GM10847 (cell line): Measurements from ENCODE around the gene ASTN2.
A peak's percentile ranks its signal among the peaks of the same experiment; 100 is the strongest.

Experiments used
- POLR2A ChIP-seq: IDR thresholded peaks from 2 replicates; pipeline ENCODE4 v1.6.1; 2011; ENCODE audit not compliant: insufficient read length; ENCODE audit errors: extremely low read depth

ASTN2 gene

GRCh38 chr9:116691607-116692006 is 723.2 kb downstream of the ASTN2 start:
- no peak for TF ChIP-seq POLR2A

DNA sequence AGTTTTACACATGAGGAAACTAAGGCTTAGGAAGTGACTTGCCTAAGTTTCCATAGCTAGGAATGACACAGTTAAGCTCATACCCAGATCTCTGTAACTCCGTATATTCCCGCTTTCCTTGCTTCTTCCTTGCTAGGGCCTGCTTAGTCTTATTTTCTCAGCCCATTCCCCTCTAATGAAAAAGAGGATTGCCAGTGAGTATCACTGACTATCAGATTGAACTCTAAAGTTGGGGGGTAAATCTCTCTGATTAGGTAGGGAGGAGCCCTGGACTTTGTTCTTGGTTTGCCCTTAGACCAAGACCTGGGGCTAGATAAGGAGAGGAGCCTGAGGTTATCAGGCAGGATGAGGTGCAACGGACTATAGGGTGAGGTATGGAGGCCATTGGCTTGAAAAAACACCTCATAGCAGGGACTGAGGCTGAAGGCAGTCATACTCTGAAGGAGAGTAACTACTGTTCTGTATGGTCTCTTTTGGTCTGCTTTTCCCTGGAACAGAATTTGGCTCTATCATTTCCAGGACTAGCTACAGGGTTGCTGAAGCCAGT is 725.3 kb downstream of the ASTN2 start:
- no peak for TF ChIP-seq POLR2A

DNA sequence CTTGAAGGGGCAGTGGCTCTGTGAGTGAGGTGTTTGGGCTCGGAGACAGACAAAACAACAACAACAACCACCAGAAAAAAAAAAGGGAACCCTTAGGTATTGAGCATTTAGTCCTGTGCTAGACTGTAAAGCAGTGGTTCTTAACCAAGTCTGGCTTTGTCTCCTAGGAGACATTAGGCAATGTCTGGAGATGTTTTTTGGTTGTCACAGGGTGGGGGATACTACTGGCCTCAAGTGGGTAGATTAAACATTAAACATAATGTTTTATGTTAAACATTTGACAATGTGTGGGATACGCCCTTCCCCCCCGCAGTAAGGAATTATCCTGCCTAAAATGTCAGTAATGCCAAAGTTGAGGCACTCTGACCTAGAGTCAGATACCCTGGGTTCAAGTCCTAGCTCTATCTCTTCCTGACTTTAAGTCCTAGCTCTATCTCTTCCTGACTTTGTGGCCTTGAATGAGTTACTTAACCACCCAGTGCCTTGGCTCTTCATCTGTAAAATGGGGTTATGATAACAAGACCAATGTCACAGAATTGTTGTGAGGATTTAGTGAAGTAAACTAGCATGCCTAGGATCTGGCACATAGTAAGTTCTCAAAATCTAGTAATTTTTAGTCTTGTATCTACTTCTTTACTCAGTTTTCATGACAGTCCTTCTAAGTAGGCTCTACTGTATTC is 725.9 kb downstream of the ASTN2 start:
- TF ChIP-seq POLR2A, result no peak

DNA sequence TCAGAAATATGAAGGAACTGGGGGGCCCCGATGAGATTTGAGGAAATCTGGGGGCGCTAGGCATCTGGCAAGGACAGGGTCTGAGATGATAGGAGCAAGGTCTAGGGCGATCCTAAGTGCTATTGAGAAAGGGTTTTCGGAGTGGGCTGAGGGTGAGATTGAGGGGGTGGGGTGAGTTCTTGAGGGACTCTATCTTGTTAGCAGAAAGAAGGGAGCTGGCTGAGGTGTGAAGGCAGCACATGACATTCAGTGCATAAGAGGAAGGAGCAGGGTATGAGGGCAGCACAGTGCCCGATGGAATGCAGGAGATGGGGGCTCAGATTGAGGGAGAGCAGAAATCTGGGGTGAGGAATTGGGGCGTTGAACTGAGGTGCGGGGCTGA is 727.1 kb downstream of the ASTN2 start:
- TF ChIP-seq POLR2A, result no peak

GRCh38 chr9:116687074-116687753 is 727.6 kb downstream of the ASTN2 start, which contains the start of gene TRIM32:
Gene TRIM32, plus strand, starts transcription at chr9:116687305. Its CDS starts 10,438 bp downstream, at chr9:116697743.
- TF ChIP-seq POLR2A, result peak; percentile 66

DNA sequence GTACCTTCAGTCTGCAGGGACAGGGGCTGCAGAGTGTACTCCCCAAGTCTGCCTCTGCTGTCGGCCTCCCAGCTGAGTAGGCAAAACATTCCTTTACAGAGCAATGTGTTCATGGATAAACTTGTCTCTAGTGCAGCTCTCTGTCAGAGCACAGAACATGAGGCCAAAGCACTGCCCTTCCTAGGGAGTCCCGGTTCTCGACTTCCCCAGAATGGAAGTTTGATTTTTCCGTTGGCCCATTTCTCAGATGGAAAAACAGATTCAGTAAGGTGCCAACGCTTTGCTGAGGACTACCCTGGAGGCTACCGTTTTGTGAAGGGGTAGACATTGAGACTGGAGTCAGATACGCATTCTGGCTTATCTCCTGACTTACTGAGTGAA is 728.2 kb downstream of the ASTN2 start:
- TF ChIP-seq POLR2A, result no peak

DNA sequence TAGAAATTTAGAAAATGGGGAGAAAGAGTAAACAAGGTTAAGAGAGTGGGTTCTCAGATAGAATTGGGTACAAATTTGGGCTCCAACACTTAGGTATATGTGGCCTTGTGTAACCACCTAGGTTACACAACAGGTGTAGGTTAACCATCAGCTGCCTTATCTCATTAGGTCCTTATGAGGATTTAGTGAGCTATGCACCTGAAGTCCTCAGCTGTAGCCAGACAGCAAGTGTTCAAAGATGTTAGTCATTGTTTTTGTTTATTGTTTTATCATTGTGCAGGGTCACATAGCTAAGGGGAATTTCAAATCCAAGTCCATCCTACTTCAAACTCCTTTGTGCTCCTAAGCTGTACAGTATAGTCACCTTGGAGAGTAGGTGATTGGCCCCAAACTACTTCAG is 728.7 kb downstream of the ASTN2 start:
- no peak for TF ChIP-seq POLR2A

GRCh38 chr9:116685166-116685565 is 729.7 kb downstream of the ASTN2 start:
- no peak for TF ChIP-seq POLR2A

GRCh38 chr9:116683535-116683934 is 731.3 kb downstream of the ASTN2 start:
- TF ChIP-seq POLR2A, result no peak

GRCh38 chr9:116674210-116674980 is 740.5 kb downstream of the ASTN2 start:
- no peak for TF ChIP-seq POLR2A

- no peak for TF ChIP-seq POLR2A
Observed at GRCh38 chr9:116673375-116673774, 741.5 kb downstream of the ASTN2 start.

DNA sequence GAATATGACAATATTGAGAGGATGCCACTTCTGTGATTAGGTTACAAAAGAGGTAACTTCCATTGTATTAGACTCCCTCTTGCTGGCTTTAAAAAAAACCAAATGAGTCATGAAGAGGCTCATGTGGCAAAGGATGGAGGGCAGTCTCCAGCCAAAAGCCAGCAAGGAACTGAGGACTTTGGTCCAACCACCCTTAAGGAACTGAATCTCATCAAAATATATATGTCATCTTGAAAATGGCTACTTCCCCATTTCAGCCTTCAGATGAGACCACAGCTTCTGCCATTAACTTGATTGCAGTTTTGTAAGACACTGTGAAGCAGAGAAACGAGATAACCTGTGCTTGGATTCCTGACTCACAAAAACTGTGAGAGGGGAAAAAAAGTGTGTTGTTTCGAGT is 743.3 kb downstream of the ASTN2 start:
- no peak for TF ChIP-seq POLR2A

- no peak for TF ChIP-seq POLR2A
Observed at GRCh38 chr9:116668970-116669695, 745.7 kb downstream of the ASTN2 start.

GRCh38 chr9:116663581-116663980 is 751.3 kb downstream of the ASTN2 start:
- no peak for TF ChIP-seq POLR2A
